Measurements from ENCODE around the gene RTL1.

Gene RTL1

GRCh38 chr14:100896369-100897060 is 7.0 kb downstream of the RTL1 start:
- TF ChIP-seq CTCF (IDR thresholded peaks at IDR 0.05; ENCODE audit: borderline replicate concordance, insufficient read depth, low read depth, low read length): no peak
- H3K4me3 ChIP-seq (ENCODE audit: low read depth, low read length): no peak overlapping the region

- no peak for TF ChIP-seq CTCF (IDR thresholded peaks at IDR 0.05; ENCODE audit: borderline replicate concordance, insufficient read depth, low read depth, low read length)
- no peak overlapping the region for H3K4me3 ChIP-seq (ENCODE audit: low read depth, low read length)
Observed at GRCh38 chr14:100895411-100895810, 8.1 kb downstream of the RTL1 start.

GRCh38 chr14:100894416-100894815 is 9.1 kb downstream of the RTL1 start:
- no peak overlapping the region for H3K4me3 ChIP-seq (ENCODE audit: low read depth, low read length)
- TF ChIP-seq CTCF (IDR thresholded peaks at IDR 0.05; ENCODE audit: borderline replicate concordance, insufficient read depth, low read depth, low read length): no peak

- no peak overlapping the region for H3K4me3 ChIP-seq (ENCODE audit: low read depth, low read length)
- no peak for TF ChIP-seq CTCF (IDR thresholded peaks at IDR 0.05; ENCODE audit: borderline replicate concordance, insufficient read depth, low read depth, low read length)
Observed at GRCh38 chr14:100893760-100894159, 9.8 kb downstream of the RTL1 start.

- H3K4me3 ChIP-seq (ENCODE audit: low read depth, low read length): no peak overlapping the region
- TF ChIP-seq CTCF (IDR thresholded peaks at IDR 0.05; ENCODE audit: borderline replicate concordance, insufficient read depth, low read depth, low read length): no peak
Observed at GRCh38 chr14:100893228-100893601, 10.3 kb downstream of the RTL1 start.

GRCh38 chr14:100892496-100893227 is 10.9 kb downstream of the RTL1 start:
- TF ChIP-seq CTCF (IDR thresholded peaks at IDR 0.05; ENCODE audit: borderline replicate concordance, insufficient read depth, low read depth, low read length): no peak
- no peak overlapping the region for H3K4me3 ChIP-seq (ENCODE audit: low read depth, low read length)

All from GM12875 (cell line).